Endodermal cell (in vitro differentiated cells): Measurements from ENCODE around the gene DLK1. TPM values are rescaled to one million over a fixed set of nuclear protein-coding genes. Genes with fewer than 3 reads are reported as not detected.

Source experiments
- DNase-seq: peaks from one replicate; pipeline ENCODE4 v3.0.0-alpha.2; 2017
- H3K27ac ChIP-seq: 2 replicates; pipeline ENCODE4 v1.5.1; 2013; ENCODE audit warnings: mild to moderate bottlenecking, low read depth, low read length, moderate library complexity
- H3K27me3 ChIP-seq: 2 replicates; pipeline ENCODE4 v1.6.1; 2013; ENCODE audit warnings: mild to moderate bottlenecking, low read length, moderate library complexity; ENCODE audit not compliant: insufficient read depth, control insufficient read depth, poor library complexity, severe bottlenecking
- H3K36me3 ChIP-seq: 2 replicates; pipeline ENCODE4 v1.7.0; 2013; ENCODE audit warnings: mild to moderate bottlenecking, low read length, moderate library complexity; ENCODE audit not compliant: control insufficient read depth, insufficient read depth
- H3K4me1 ChIP-seq: one replicate; pipeline ENCODE4 v1.7.0; 2013; ENCODE audit warnings: low read length; ENCODE audit not compliant: control insufficient read depth, insufficient read depth
- H3K4me3 ChIP-seq: 2 replicates; pipeline ENCODE4 v1.5.1; 2013; ENCODE audit warnings: mild to moderate bottlenecking, low read length, moderate library complexity
- H3K9ac ChIP-seq: 2 replicates; pipeline ENCODE4 v1.6.1; 2013; ENCODE audit warnings: mild to moderate bottlenecking, low read length, moderate library complexity; ENCODE audit not compliant: poor library complexity, severe bottlenecking; ENCODE audit errors: extremely low read depth
- H3K9me3 ChIP-seq: 2 replicates; pipeline ENCODE4 v1.6.1; 2013; ENCODE audit warnings: mild to moderate bottlenecking, low read length, moderate library complexity; ENCODE audit not compliant: control insufficient read depth
- H3K27ac Mint-ChIP-seq: 2 replicates; pipeline ENCODE4 v1.8.0; 2020; ENCODE audit warnings: mixed read lengths
- H3K27me3 Mint-ChIP-seq: 2 replicates; pipeline ENCODE4 v1.8.0; 2021; ENCODE audit warnings: mild to moderate bottlenecking, mixed read lengths; ENCODE audit not compliant: insufficient read depth
- H3K36me3 Mint-ChIP-seq: 2 replicates; pipeline ENCODE4 v1.8.0; 2020; ENCODE audit warnings: low read depth, mixed read lengths
- H3K4me1 Mint-ChIP-seq: 2 replicates; pipeline ENCODE4 v1.8.0; 2020; ENCODE audit warnings: mixed read lengths
- H3K4me3 Mint-ChIP-seq: 2 replicates; pipeline ENCODE4 v1.8.0; 2020; ENCODE audit warnings: mild to moderate bottlenecking, moderate library complexity, mixed read lengths
- H3K9me3 Mint-ChIP-seq: 2 replicates; pipeline ENCODE4 v1.8.0; 2020; ENCODE audit warnings: mild to moderate bottlenecking, mixed read lengths
- CTCF ChIP-seq: fragments of 200-600 bp; sonication (generic); conservative IDR thresholded peaks from 2 replicates; pipeline ENCODE4 v1.5.0; 2021; ENCODE audit warnings: antibody characterized with exemption, mild to moderate bottlenecking
- WGBS, 2 experiments: methylation state at CpG; one replicate each; pipeline versions ENCODE4 v1.1.5 to v1.1.7; 2013; ENCODE audit warnings: missing lambda C conversion rate in 2 of 2, mixed read lengths in 1 of 2; ENCODE audit not compliant: insufficient coverage in 1 of 2, insufficient read length in 1 of 2; 5-methylcytosine and 5-hydroxymethylcytosine counted together
- total RNA-seq, 2 donors: library from RNA; stranded (reverse); fragmentation: NEBNext Ultra II Directional in 1 of 2; extraction: Animal tissue kit (Norgen Biotek cat#: 25700) in 1 of 2; gene quantifications; 2 replicates in 1 of 2; 3 replicates in 1 of 2; pipeline ENCODE4 v1.2.1, GENCODE V29; 2021

The DLK1 gene
- total RNA-seq, 2 donors from 2014 or later: 78.3 to 117 TPM

- Mint-ChIP-seq H3K27ac (peak overlapping the region; percentile 74), H3K4me3 (no peak overlapping the region), H3K9me3 (no peaks in the 10 kb centered on the region), H3K36me3 (no peaks in the 10 kb centered on the region), H3K27me3 (peaks cover 4% of the 10 kb centered on the region), H3K4me1 (peaks cover 11% of the 10 kb centered on the region)
- no peak for TF ChIP-seq CTCF
- WGBS, 2 experiments: 90 to 94% methylated on average over 6 to 10 of the region's 12 CpGs
- Histone ChIP-seq H3K36me3 (no peaks in the 10 kb centered on the region), H3K9ac (no peak overlapping the region), H3K27ac (no peak overlapping the region), H3K9me3 (no peaks in the 10 kb centered on the region), H3K4me3 (no peak overlapping the region), H3K4me1 (no peaks in the 10 kb centered on the region), H3K27me3 (no peaks in the 10 kb centered on the region)
- no peak for DNase-seq
Observed at GRCh38 chr14:100780646-100781355, 54.1 kb downstream of the DLK1 start.

- no peak overlapping the region for H3K9ac ChIP-seq
- WGBS, 2 experiments: 95 to 96% methylated on average over 6 to 8 of the region's 8 CpGs
- Mint-ChIP-seq H3K4me1 (peaks cover 11% of the 10 kb centered on the region), H3K27ac (no peak overlapping the region), H3K36me3 (no peaks in the 10 kb centered on the region), H3K9me3 (no peaks in the 10 kb centered on the region), H3K27me3 (peaks cover 4% of the 10 kb centered on the region), H3K4me3 (no peak overlapping the region)
- no peak overlapping the region for H3K4me3 ChIP-seq
- H3K36me3 ChIP-seq: no peaks in the 10 kb centered on the region
- TF ChIP-seq CTCF: no peak
- no peaks in the 10 kb centered on the region for H3K4me1 ChIP-seq
- H3K9me3 ChIP-seq: no peaks in the 10 kb centered on the region
- H3K27me3 ChIP-seq: no peaks in the 10 kb centered on the region
- no peak for DNase-seq
- H3K27ac ChIP-seq: no peak overlapping the region
Observed at GRCh38 chr14:100781952-100782351, 55.3 kb downstream of the DLK1 start.

GRCh38 chr14:100782516-100783320, 56.0 kb downstream of the DLK1 start:
- H3K4me3 ChIP-seq: no peak overlapping the region
- H3K4me1 Mint-ChIP-seq: peaks cover 11% of the 10 kb centered on the region
- no peaks in the 10 kb centered on the region for H3K4me1 ChIP-seq
- H3K27me3 ChIP-seq: no peaks in the 10 kb centered on the region
- no peak for TF ChIP-seq CTCF
- H3K9me3 Mint-ChIP-seq: no peaks in the 10 kb centered on the region
- peaks cover 4% of the 10 kb centered on the region for H3K27me3 Mint-ChIP-seq
- H3K27ac Mint-ChIP-seq: no peak overlapping the region
- peak overlapping the region; percentile 68 for H3K27ac ChIP-seq
- no peaks in the 10 kb centered on the region for H3K36me3 ChIP-seq
- H3K9ac ChIP-seq: no peak overlapping the region
- H3K4me3 Mint-ChIP-seq: no peak overlapping the region
- no peak for DNase-seq
- WGBS, 2 experiments: 82 to 93% methylated on average over 5 to 13 of the region's 13 CpGs
- no peaks in the 10 kb centered on the region for H3K36me3 Mint-ChIP-seq
- H3K9me3 ChIP-seq: no peaks in the 10 kb centered on the region
